ENCODE data around the gene NTF3.

NTF3 gene

GRCh38 chr12:5487076-5487475, 55.2 kb downstream of the NTF3 start:
- TF ChIP-seq CTCF (conservative IDR thresholded peaks at IDR 0.05; ENCODE audit: low read length) = no peak
- H3K4me3 ChIP-seq (ENCODE audit: low read length) = no peak overlapping the region
- DNase-seq (ENCODE audit: low read depth) = no peak

GRCh38 chr12:5487948-5488625, 56.2 kb downstream of the NTF3 start:
- no peak for TF ChIP-seq CTCF (conservative IDR thresholded peaks at IDR 0.05; ENCODE audit: low read length)
- no peak overlapping the region for H3K4me3 ChIP-seq (ENCODE audit: low read length)
- DNase-seq (ENCODE audit: low read depth) = no peak

DNA sequence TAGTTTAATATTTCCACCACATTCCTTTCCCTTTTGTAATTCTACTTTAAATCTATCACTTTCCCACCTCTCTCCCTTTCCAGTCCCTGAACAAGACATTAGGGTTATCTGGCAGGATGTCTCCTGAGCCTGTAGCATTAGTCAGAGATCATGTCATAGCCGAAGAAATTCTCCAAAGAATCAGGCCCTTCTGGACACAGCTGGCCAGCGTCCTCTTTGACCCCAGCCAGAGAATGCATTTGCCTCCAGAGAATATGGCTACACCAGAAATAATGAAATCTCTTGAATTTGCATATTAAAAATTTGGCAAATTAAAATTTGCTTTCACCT, 56.7 kb downstream of the NTF3 start:
- TF ChIP-seq CTCF (conservative IDR thresholded peaks at IDR 0.05; ENCODE audit: low read length) = no peak
- no peak overlapping the region for H3K4me3 ChIP-seq (ENCODE audit: low read length)

GRCh38 chr12:5489017-5489416, 57.1 kb downstream of the NTF3 start:
- no peak for TF ChIP-seq CTCF (conservative IDR thresholded peaks at IDR 0.05; ENCODE audit: low read length)
- no peak for DNase-seq (ENCODE audit: low read depth)
- no peak overlapping the region for H3K4me3 ChIP-seq (ENCODE audit: low read length)

More for the DNA sequence above, 56.7 kb downstream of the NTF3 start:
- peak; percentile 76 for DNase-seq (ENCODE audit: low read depth)

DNA sequence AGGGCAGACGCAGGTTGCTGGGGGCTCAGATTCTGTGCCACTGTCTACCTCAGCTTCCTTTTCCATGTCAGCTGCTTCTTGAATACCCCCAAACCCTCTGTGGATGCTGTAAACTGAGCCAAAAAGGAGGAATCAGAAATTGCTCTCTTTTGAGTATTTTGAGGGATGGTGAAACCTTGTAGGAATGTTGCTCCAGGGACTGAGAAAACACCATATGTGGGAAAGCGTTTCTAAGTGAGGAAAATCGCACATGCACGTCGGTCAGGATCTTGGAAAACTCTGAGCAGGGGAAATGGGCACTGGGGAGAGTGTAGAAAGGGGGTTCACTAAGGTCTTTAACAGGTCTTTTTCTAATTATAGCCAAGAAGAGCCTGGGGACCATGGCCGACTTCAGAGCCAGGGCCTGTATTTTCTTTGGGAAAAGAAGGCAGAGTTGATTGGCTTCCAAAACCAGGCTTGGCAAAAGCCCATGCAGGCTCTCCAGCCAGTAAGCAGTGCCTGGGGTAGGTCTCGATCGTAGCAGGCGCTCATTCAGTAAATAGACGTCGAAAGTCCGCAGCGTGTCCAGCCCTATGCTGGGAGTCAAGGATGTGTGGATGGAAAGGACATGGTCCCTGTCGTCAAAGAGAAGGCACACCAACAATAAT, 58.0 kb downstream of the NTF3 start:
- no peak for TF ChIP-seq CTCF (conservative IDR thresholded peaks at IDR 0.05; ENCODE audit: low read length)
- peak; percentile 61 for DNase-seq (ENCODE audit: low read depth)
- no peak overlapping the region for H3K4me3 ChIP-seq (ENCODE audit: low read length)

- TF ChIP-seq CTCF (conservative IDR thresholded peaks at IDR 0.05; ENCODE audit: low read length) = no peak
- no peak for DNase-seq (ENCODE audit: low read depth)
- no peak overlapping the region for H3K4me3 ChIP-seq (ENCODE audit: low read length)
Observed at GRCh38 chr12:5492562-5492961, 60.7 kb downstream of the NTF3 start.

DNA sequence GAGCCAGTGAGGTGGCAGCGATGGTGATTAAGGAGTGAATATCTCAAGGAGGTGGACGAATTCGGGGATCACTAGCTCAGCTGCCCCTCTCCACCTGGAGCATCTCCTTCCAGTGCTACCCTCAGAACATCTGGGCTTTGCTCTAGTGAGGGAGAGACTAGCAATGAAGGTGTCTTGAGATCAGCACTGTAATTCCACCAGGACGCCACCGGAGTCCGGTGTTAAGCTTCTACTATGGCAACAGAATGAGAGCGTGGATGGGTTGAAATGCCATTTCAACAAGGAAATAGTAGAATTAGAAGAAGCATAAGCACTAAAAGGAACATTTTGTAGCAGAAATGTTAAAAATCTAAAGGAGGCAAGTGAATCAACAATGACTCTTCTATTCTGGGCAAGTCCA, 61.1 kb downstream of the NTF3 start:
- DNase-seq (ENCODE audit: low read depth) = no peak
- TF ChIP-seq CTCF (conservative IDR thresholded peaks at IDR 0.05; ENCODE audit: low read length) = peak; percentile 26
- no peak overlapping the region for H3K4me3 ChIP-seq (ENCODE audit: low read length)

Measured in AG10803 (cell line).